GM13977 (cell line): Measurements from ENCODE around the gene NOX5.

Experiments used
- DNase-seq: peaks from one replicate; pipeline ENCODE4 v3.0.0; 2012; ENCODE audit warnings: low spot score
- CTCF ChIP-seq: IDR thresholded peaks from 2 replicates; pipeline ENCODE4 v1.5.1; 2012; ENCODE audit warnings: mild to moderate bottlenecking, control low read depth; ENCODE audit not compliant: insufficient read depth; ENCODE audit errors: extremely low read depth, missing control alignments
- in situ Hi-C: fragments of 300-500 bp; cut with MboI; formaldehyde crosslinking; loops from one replicate; pipeline ENCODE4 v1.12.0; 2022; ENCODE audit warnings: low sequenced_read_pairs, low pct_unique_long_range_greater_than_20kb, mixed read lengths, inconsistent platforms; ENCODE audit not compliant: unreplicated experiment

NOX5 gene

GRCh38 chr15:69094124-69094921 is 79.8 kb downstream of the NOX5 start:
- no peak for TF ChIP-seq CTCF
- DNase-seq, result no peak
- in situ Hi-C loops, result no loop called here

- TF ChIP-seq CTCF, result no peak
- no peak for DNase-seq
- in situ Hi-C loops, result no loop called here
Measured at GRCh38 chr15:69095274-69095673, 80.8 kb downstream of the NOX5 start.

GRCh38 chr15:69096196-69096595 is 81.7 kb downstream of the NOX5 start:
- DNase-seq, result no peak
- no peak for TF ChIP-seq CTCF
- in situ Hi-C loops, result no loop called here

GRCh38 chr15:69096626-69097025 is 82.1 kb downstream of the NOX5 start:
- no peak for DNase-seq
- no peak for TF ChIP-seq CTCF
- in situ Hi-C loops, result no loop called here

GRCh38 chr15:69098771-69099170 is 84.3 kb downstream of the NOX5 start:
- no peak for DNase-seq
- no peak for TF ChIP-seq CTCF
- in situ Hi-C loops, result no loop called here

- no peak for TF ChIP-seq CTCF
- DNase-seq, result no peak
- in situ Hi-C loops, result no loop called here
Measured at GRCh38 chr15:69099941-69100340, 85.4 kb downstream of the NOX5 start.

GRCh38 chr15:69100821-69101220 is 86.3 kb downstream of the NOX5 start:
- no peak for DNase-seq
- in situ Hi-C loops, result no loop called here
- no peak for TF ChIP-seq CTCF
